Measurements from ENCODE around the gene MTA2.
"Not testable (repeated sequence)": the region's sequence is repeated elsewhere in the genome, so short reads cannot be mapped to it uniquely, and the experiment has no call there.

The MTA2 gene

DNA sequence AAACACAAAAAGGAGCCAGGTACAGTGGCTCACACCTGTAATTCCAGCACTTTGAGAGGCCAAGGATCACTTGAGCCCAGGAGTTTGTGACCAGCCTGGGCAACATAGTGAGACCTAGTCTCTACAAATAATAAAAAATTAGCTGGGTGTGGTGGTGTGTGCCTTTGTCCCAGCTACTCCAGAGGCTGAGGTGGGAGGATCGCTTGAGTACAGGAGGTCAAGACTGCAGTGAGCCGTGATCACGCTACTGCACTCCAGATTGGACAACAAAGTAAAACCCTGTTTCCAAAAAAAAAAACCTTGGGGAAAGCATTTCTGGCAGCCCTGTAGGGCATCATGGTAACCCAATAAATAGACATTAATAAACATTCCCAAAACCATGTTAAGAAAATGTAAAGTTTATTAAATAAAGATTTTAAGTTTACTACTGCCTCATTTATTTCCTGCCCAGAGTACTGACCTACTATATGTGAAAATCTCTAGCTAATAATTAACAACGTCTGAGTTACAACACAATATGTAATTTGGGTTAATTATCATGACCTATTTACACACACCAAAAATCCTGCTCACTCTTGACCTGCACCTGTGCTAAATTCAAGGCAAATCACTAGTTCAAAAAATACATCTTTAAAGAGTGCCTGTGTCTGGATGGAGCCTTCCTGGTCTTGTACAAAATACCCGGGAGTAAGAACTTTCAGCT lies 36.4 kb downstream of the MTA2 start:
- no peak for DNase-seq

DNA sequence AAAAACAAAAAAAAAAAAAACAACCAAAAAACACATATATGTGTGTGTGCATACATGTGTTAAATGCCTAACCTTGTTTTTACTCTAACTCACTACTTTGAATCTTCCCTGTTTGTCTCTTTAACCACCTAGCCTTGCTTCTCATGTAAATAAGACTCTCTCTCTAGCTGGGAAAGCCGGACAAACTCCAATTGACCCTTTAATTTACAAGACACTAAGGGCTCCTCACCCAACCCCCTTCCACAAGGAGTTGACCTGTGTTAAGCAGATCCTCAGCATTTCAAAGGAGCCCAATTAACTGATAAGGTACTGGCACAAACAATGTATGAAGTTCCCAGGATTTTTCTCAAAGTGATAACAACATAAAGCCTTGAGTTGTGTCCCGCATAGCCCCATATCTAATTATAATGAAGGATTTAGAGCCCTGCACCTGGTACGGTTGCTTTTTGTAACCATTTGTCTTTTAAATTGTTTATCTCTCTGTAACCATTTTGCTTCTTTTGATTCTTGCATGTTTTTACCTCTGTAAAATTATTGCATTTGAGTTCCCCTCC lies 39.9 kb downstream of the MTA2 start:
- DNase-seq: not testable (repeated sequence)

DNA sequence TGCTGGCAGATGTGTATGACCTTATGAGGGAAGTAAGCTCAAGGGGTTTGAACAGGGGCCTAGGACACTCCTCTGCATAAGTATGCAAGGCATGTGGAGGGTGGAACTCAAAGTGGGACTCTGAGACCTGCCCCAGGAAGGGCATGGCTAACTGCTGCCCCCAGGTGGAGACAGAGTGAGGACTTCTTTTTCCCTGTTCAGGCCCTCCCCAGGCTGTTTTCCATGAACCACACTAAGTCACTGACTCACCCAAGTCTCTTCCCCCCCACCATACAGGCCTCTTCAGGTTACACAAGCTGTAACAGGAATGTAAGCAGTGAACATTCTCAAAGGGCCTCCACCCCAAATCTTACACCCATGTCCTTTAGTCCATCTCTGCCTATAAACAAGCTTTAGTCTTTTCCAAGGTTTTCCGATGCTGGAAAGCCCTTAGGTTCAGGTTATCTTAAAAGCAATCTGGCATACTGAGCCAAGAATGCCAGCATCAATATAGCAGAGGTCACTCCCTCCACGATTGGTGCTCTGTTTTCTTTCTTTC lies 41.0 kb downstream of the MTA2 start:
- no peak for DNase-seq

DNA sequence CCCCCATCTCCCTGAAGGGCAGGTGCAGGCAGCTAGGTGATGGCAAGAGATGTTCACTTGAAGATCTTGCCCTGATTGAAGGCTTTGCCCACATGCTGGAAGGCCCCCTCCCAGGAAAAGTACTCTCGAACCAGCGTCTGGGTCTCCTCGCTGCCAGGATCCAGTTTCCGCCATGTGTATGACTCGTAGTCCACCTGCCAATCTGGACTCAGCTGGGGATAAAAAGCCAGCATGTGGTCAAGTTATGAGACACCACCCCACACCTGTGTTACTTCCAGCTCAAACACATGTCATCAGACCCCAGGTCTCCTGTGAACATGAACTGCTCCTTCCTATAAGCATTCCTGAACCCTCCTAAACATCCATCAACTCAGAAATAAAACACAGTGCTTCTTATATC lies 42.0 kb downstream of the MTA2 start:
- not testable (repeated sequence) for DNase-seq

DNA sequence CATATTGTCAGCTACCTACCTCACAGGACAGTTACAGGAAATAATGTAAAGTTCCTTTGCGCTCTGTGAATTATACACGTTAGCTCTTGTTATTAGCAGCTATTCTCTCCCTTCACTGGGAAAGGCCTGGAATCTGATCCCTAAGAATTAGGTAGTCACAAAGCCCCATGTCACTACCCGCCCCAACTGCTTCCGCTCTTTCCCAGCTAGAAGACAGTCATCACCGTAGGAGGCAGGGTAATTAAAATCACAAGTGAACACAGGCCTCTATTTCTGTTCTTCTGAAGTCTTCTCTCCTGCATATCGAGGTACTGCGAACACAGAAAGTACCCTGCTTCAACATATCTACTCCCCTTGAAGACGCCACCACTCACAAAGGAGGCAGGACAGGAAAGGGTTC lies 42.5 kb downstream of the MTA2 start:
- no peak for DNase-seq

DNA sequence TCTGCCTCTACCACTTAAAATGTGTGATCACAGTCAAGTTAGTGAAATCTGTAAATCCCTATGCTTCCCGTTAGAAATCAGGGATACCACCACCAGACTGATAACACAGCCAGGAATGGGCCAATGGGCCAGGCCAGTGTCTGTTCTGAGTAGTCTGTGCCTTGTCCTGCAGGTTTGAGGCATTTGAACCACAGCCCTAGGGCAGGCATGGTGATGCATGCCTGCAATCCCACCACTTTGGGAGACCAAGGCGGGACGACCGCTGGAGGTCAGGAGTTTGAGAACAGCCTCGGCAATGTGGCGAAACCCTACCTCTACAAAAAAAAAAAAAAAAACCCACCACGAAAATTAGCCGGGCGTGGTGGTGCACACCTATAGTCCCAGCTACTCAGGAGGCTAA lies 43.0 kb downstream of the MTA2 start:
- no peak for DNase-seq

DNA sequence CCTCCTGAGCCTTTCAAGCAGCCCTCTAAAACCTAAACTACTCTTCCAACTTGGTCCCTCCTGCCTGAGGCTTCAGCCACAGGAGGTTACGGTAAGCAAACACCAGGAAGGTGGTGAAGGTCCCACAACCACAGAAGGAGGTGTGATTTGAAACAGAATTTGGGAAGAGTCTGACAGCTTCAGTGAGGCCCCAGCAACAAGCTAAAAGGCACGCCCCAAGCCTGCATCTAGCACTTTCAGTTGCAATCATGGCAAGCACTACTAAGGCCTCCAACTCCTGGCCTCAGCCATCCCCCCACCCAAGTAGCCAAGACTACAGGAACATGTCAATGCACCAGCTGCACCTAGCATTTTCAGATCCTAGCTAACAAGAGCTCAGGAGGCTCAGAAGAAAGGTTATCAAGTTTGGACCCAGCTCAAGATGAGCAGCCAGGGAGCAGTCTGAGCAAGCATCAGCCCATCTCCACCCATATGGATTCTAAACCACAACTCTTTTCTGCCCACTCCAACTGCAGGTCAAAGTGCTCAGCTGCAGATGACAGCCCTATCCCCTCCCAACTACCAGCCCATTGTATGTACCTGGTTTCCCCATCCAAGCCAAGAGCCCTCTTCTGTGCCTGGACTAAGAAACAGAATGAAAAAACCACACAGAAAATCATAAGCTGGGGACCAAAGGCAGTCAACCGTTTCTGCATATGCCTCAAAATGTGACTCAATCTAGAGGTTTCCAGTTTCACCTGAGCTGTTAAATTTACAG lies 44.6 kb downstream of the MTA2 start:
- no peak for DNase-seq

DNA sequence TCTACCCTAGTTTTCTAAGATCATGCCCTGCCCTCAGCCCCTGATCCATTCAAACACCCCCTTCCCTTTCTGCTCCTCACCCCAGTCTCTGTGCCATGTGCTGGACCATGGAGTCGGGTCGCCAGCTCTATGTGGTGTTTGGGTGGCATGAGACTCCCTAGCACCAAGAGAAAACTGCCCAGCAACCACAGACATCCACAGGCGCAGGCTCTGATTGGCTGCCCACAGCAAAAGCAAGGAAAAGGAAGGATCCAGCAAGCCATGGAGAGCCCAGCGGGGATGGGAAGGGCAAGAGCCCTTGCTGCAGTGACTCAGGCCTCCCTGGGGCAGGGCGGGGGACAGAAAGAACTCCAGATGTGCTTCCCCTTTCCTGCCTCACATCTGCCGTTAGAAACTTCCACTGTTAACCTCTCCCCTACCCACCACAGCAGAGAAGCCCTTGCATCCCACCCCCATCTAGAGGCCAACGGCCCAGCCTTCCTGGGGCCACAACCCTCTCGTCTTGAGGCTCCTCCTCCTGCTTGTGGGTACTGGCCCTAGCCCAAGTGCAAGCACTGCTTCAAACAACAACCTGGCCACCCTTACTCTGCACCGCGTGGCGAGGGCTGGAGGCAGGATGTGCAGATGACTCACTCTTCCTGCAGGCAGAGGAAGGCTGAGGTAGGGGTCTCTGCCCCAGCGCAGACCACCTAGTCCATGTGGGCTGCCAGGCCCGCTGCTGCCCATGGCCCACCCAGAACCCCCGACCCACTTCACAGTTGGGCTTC lies 45.4 kb downstream of the MTA2 start:
- DNase-seq: no peak

DNA sequence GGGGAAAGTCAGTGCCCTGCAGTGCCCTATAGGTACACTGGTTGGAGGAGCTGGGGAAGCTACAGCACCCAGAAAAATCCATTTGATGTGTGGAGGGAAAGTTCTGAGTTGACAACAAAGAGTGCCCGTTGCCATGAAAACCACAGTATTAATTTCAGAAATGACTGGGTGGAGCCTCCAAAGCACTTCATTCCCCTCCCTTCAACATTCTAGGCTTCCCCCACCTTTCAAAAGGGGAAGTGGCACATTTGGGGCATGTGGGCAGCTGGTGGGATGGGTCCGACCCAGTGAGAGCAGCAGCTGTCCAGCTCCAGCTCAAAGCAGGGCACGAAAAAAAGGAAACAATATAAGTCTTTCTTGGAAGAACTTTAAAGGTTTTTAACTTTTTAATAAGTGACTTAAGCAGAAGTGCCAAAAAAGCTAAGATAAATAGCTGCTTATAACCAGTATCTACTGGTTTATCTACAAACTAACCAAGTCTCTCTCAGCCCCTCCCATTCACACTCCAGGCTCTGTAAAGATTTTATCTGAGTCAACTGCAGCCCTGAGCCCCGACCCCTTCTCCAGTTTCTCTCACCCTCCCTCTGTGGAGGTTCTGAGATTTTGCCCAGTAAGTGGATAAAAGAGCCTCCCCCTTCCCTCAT lies 46.1 kb downstream of the MTA2 start:
- DNase-seq: no peak

DNA sequence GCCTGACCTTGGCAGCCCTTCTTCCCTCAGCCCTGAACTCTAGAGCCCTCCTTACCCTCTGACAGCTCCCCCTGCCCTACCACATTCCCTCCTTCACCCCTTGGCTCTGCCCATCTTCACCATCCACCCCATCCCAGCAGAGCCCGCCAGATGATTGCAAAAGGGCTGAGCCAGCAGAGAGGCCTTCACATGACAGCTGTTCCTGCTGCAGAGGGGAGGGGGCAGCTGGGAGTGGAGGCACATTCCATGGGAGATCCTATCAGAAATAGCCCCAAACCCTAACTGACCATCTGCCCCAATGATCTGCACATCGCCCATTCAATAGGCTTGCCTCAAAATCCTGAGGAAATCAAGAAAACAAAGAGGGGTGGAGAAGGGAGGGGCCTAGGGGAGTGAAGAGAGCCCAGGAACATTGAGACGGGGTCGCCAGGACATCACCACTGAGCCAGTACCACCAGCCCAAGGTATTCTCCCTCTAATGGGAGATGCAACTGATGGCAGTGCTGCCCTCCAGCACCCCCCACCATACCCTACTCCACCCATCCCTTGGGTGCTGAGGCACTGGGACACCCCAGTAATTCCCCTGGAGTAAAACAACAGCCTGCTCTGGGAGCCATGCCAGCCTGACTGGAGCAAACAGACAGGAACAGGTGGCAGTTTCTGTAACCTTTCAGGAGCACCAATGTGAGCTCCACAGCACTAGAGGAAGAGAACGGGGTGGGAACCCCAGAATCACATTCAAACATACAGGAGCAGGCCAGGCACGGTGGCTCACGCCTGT lies 47.1 kb downstream of the MTA2 start:
- DNase-seq: no peak

DNA sequence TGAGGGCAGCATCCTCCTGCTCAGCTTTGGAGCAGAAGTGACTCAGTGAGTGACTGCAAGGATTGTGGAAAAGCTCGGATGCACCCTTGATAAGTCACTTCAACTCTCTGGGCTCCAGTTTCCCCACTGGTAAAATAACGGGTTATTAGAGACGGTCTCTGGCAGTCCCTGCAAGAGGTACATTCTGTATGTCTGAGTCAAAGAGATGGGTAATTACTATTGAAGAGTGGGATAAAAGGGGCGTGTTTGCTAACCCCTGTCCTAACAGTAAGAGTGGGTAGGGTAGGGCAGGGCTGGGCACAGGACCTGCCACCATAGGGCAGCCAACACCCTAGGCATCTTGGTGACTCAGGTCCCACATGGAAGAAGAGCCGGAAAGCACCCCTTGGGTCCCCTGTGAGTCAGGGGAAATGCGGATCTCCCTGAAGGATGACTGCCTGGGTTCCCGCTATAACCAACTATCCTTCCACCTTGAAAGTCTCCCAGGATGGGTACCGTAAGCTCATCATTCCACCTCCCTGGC lies 47.8 kb downstream of the MTA2 start:
- no peak for DNase-seq

DNA sequence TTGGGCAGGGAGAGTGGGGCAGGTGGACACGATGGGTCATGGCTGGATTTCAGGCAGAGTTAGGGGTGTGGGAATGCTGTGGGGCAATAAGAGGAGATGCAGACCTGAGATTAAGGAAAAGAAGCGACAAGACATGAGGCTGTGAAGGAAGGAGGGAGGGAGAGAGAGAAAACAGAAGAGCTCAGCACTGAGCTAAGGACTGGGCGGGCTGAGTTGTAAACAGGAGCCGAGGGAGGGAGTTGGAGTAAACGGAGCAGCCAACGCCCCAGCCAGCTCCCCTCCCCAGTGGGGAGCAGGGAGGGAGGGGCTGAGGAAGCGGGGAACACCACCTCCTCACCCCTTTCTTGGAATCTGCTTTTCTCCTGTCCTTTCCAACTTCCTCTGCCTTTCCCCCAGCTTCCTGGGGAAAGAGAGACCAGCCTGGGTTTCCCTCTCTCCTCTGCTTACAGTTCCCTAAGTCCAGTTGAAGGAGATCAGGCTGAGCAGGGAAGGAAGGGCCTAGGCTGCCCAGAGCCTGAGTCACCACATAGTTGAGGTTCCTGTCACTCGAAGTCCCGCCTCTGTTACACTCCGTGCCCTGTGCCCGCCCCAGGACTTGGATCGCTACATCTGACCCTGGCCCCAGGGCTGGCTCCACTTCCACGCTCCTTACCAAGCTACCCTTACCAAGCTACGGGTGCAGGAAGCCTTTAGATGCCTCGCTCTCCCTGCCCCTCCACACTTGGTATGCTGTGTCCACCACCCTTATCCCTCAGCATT lies 48.4 kb downstream of the MTA2 start:
- no peak for DNase-seq

DNA sequence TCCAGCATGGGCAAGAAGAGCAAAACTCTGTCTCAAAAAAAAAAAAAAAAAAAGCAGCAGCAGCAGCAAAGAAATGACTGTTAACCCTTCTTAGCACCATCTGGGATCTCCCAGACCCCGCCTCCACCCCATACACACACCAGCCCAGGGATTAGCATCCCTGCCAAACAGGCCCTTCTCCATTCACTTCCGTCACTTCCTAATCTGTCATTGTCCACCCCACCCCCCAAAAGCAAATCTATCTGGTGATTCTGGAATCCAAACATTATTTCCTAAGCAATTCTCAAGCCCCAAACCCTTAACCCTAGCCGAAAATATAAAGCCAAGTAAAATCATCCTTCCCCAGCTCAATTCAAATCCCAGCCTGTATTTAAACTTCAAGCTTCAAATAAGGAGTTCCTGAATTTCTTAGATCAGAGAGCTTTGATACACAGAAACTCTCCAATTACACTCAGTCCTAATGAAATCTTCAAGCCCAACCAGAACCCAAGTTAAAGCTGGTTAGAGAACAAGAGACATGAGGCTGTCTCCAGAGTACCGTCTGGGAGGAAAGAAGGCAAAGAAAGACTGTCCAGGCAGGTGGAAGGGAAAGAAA lies 49.1 kb downstream of the MTA2 start:
- no peak for DNase-seq

DNA sequence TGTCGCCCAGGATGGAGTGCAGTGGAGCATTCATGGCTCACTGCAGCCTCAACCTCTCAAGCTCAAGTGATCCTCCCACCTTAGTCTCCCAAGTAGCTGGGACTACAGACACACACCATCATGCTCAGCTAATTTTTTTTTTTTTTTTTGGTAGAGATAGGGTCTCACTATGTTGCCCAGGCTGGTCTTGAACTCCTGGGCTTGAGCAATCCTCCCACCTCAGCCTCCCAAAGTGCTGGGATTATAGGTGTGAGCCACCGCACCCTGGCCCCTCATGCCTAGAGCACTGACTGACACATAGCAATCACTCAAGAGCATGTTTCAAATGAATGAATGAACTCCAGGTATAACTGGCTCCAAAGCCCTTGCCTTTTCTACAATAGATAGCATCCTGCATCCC lies 51.2 kb downstream of the MTA2 start:
- DNase-seq: not testable (repeated sequence)

DNA sequence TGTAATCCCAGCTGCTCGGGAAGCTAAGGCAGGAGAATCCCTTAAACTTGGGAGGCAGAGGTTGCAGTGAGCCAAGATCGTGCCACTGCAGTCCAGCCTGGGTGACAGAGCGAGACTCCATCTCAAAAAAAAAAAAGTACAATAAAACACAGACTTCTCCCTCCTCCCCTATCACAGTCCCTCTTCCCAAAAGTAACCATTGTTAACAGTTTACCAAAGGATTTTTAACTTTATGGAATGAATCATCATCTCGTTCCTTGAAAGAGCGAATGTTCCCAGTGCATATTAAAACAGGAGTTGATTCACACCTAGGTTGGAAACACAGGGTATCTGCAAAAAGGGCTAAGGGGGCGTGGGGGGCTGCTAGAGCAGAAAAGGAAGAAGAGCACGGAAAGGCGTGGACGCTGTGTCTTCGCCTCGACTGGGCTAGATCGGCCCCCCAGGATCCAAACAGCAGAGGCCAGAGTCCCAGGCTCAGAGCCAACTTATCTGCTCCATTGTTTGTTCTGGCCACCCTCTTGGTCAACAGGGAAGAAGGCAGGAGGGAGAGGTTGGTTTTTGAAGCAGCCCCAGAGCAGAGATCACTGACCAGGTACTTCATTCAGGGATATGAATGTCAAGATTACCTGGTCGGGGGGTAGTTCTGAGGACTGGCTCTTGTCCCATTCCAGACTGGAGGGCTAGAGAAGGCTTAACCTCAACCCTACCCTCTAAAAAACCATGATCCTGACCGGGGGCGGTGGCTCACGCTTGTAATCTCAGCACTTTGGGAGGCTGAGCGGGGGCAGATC lies 52.9 kb downstream of the MTA2 start:
- no peak for DNase-seq

DNA sequence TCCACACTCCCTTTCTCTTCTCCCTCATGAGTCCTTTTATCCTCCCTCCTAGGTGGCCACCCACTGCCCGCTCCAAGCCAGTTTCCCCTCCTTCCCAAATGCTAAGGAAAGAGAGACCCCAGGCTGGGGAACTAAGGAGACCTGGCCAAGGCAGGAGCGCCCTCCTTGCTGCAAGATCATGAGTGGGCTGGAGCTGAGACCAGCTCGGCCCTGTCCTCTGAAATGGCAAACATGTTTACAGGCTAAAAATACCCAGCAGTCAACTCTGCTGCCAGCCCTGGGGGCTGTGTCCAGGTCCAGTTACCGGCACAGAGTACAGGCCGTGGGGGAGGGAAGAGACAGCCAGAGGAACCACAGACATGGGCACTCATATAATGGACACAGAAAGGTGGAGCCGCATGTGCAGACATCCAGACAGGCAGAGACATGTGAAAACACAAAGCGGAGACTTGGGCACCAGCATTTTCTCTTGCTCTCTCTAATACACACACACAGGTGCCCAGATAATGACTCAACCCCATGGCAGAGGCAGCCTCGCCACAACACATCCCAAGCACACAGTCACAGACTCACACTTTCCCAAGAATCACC lies 53.9 kb downstream of the MTA2 start:
- no peak for DNase-seq

DNA sequence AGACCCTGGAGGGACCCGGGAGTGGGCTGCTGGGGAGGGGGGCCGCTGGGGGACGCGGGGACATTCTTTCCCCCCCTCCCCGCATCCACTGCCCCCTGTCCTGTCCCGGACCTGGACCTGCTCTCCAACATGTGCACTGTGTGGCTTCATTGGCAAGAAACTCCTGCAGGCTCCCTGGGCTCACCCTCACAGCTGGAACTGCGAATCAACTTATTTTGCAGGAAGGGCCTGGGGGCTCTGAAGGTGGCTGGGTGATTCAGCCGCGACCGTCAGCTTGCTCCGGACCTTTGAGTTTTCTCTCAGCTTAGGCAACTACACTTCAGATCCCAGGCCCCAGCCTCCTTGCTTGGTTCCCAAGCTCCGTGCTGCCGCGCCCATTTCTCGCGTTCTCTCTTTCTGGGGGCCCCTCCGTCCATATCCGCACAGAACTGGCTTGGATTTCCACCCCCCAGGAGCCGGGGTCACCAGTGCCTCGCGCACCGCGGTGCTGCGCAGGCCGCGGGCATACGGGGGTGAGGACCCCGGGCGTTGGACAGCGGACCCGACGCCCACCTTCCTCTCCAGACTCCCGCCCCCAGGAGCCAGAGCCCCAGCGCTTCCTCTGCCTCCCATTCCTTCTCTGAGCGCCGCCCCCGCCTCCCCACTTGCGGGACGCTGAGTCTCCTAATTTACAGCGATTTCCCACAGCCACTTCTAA lies 54.6 kb downstream of the MTA2 start:
- DNase-seq: no peak

DNA sequence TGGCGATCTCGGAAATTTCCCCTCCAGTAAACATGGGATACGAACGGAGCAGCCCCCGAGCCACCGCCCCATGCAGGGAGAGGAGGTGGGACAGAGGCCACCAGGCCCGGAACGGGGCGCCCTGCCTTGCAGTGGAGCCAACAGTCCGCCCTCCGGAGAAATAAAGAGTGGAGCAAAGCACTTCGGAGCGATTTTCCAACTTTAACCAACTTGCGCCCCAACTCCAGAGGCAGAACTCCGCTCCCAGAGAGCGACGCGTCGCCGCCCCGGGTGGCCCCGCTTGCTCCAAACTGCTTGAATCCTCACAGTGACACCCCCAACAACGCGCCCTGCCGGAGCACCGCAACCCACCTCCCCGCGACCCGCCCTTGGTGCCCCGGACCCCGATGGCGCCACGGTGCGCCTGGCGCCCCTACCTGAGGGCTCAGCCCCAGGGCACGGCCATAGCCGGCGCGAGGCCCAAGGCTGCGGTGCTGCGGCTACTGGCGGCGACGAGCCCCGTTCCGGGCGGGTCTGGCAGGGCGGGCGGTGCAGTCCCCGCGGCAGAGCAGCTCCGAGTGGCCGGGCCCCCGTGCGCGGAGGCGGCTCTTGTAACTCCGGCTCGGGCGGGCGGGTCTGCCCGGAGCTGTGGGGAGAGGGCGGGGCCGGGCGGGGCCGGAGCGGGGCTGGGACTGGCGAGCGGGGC lies 55.3 kb downstream of the MTA2 start, which contains the start of gene AHNAK:
Gene AHNAK, minus strand, starts transcription at position 563 of the 685 bp plus-strand sequence. CDS start 10,708 bp downstream, outside the sequence.
- DNase-seq: no peak
